Left lobe of liver (tissue), 2 donors: ENCODE measurements around the gene MN1. TPM values are rescaled to one million over a fixed set of nuclear protein-coding genes. Genes with fewer than 3 reads are reported as not detected.

Source experiments
- ATAC-seq: fragments of 200-7000 bp; cut with Tn5 transposase; one replicate; pipeline ENCODE4 v1.9.1; 2020; ENCODE audit warnings: mild to moderate bottlenecking, moderate library complexity
- DNase-seq: peaks from one replicate; pipeline ENCODE4 v3.0.0-alpha.2; 2020; ENCODE audit warnings: low spot score
- total RNA-seq: library from RNA; stranded (reverse); gene quantifications from one replicate; pipeline ENCODE4 v1.2.1, GENCODE V29; 2021
- donor health status: DM: no; HTN: no; CAD: no; lungs with moderate emphysema.
- donor health status: DM: no; HTN: yes; CAD: no.

Gene MN1
- total RNA-seq, 1 donor from 2014 or later: 1.2 TPM

DNA sequence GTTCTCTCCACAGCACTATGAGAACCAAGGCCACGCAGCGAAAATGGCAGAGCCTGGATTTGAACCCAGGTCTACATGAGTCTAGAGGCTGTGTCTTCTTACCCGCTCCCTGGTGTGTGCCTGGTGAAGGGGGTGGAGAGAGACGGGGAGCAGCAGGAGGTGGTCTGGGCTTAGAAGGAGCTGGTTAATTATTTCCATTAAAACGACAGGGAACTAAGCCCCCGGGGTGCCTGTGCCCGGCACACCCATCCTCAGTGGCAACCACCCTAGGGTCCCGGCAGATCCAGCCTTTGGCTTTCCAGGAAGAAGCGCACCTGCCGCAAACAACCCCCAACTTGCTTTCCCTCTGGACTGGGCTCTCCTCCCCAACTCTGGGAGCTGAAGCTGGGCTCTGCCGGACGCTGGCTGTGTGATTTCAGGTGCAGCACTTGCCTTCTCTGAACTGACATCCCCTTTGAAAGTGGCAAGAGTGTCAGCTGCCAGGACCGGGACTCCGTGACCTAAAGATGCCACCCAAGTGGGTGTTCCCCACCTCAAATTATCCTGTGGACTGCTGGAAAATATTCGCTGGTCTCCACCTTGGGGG is 35.8 kb downstream of the MN1 start:
- ATAC-seq (no peak), DNase-seq (no peak)

DNA sequence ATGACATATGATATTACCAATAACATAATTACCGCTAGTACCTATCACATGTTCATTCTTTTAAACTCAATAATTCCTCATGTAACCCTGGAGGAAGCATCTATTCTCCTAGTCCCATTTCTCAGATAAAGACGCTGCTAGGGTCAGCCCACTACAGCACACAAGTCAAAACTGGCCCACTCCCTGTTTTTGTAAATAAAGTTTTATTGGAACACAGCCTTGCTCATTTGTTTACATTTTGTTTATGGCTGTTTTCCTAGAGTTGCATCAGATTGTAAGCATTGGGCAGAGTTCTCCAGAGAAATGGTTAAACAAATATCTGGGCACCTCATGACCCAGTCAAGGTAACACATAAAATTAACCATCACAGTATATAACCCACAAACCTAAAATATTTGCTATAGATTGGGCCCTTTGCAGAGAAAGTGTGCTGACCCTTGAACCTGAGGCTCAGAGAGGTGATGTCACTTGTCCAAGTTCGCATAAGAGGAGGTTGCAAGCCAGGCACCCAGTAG is 36.8 kb downstream of the MN1 start:
- no peak for DNase-seq
- ATAC-seq: no peak

GRCh38 chr22:27761665-27762064 is 39.9 kb downstream of the MN1 start:
- ATAC-seq (no peak), DNase-seq (no peak)

GRCh38 chr22:27761000-27761399 is 40.6 kb downstream of the MN1 start:
- DNase-seq (no peak), ATAC-seq (no peak)

- ATAC-seq (no peak), DNase-seq (no peak)
Measured at GRCh38 chr22:27760474-27760873, 41.1 kb downstream of the MN1 start.

- ATAC-seq: no peak
- no peak for DNase-seq
Measured at GRCh38 chr22:27757928-27758525, 43.5 kb downstream of the MN1 start.

DNA sequence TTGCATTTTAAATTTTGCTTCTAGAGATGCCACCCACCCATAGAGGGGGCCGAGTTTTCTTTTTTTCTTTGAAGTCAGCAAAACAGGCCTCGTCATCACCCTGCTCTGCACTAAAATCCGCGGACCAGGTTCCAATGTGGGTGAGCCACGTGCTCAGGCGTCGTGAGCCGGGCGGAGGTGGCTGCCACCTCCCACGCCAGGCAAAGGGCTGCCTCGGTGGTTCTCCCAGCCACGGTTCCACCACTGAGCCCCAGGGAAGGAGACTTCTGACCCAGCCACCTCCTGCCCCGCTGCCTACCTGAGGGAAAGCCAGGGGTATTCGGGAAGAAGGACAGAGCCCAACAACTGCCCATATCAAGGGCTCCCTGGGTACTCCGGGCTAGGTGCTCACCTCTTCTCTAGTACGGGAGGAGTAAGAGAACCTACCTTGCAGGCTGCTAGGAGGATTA is 45.3 kb downstream of the MN1 start:
- DNase-seq: no peak
- ATAC-seq: no peak

DNA sequence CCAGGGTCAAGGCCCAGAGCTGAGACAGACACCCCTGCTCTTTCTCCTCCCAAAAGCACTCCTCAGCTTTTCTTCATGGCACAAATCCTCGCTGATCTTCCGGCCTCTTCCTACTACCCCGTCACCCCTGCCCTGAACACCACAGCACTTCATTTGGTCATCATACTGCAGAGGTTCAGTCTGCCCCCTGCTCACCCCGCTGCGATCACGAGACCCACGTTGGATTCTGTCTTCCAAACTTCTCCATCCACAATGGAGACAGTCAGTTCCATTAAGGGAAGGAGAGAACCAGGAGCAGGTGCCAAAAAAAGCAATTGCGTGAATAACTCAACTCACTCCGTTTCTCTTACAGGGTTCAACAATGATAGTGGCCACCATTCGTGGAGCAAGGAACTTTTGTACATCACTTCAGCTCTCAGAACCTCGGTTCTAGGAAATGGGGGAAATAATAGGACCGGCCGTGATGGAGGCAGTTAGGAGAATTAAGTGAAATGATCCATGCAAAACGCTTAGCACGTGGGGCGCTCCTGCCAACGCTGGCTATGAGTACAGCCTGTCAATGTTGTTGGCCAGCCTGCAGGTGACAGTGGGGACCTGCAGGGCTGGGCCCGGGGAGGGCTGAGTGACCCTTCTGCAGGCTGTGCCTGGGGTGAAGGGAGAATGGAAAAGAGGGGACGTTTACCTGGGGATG is 45.9 kb downstream of the MN1 start:
- ATAC-seq (no peak), DNase-seq (no peak)

DNA sequence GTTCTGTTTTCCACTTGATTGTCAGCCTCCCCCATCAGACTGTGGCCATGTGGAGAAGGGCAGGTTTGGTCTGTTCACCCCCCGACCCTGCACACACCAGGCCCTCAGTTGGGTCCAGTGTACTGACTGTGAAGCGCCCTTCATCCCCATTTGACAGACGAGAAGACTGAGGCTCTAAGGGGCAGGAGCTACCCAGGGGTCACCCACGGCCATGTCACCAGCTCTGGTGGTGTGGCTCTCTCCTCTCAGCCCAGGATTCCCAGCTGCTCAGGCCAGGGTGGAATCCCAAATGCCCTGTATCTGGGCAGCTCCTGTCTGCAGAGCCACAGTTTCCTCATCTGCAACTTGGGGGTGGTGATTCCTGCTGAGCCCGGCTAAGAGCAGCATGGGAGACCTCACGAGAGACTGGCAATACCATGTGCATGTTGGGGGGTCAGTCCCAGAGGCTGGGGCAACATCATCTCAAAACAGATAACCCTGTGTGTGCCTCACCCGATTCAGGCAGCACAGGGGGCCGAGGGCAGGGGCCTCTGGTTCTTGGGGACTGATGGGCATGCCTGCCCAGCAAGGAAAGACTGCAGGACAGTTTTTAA is 46.6 kb downstream of the MN1 start:
- ATAC-seq (no peak), DNase-seq (no peak)

- DNase-seq (no peak), ATAC-seq (no peak)
Measured at GRCh38 chr22:27754247-27754887, 47.2 kb downstream of the MN1 start.

DNA sequence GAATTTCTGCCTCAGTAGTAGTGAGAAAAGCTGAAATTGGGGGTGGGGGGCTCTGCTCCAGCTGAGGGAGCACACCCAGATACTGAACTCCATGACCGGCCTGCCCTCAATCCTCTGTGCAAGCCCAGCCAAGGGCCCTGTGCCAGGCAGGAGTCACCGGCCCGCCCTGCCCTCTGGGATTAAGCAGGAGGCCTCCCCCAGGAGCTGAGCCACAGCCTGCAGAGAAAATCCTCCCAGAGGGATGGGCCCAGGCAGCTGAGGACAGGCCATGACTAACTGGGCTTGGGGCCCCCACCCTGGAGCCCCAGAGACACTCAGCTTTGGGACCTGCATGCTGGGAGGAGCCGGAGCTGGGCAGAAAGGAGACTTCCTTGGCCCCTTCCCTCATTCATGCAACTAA is 48.8 kb downstream of the MN1 start:
- DNase-seq (no peak), ATAC-seq (peak; percentile 13)

DNA sequence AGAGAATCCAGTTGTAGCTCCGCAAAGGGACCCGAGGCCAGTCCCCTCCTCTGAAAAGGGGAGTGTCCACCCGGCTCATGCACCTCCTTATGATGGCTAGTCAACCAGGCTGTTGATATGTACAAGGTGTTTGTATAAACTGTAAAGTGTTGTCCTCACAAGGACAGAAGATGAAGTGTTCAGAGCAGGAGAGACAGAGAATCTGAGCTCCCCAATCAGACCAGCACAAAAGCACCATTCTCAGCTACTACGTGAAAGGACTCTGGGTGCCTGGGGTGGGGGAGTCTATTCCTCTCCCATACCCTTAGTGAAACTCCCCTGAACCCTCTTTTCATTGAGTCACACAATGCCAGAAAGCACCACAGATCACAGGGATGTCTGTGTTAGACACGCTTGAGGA is 49.4 kb downstream of the MN1 start:
- ATAC-seq (no peak), DNase-seq (no peak)

DNA sequence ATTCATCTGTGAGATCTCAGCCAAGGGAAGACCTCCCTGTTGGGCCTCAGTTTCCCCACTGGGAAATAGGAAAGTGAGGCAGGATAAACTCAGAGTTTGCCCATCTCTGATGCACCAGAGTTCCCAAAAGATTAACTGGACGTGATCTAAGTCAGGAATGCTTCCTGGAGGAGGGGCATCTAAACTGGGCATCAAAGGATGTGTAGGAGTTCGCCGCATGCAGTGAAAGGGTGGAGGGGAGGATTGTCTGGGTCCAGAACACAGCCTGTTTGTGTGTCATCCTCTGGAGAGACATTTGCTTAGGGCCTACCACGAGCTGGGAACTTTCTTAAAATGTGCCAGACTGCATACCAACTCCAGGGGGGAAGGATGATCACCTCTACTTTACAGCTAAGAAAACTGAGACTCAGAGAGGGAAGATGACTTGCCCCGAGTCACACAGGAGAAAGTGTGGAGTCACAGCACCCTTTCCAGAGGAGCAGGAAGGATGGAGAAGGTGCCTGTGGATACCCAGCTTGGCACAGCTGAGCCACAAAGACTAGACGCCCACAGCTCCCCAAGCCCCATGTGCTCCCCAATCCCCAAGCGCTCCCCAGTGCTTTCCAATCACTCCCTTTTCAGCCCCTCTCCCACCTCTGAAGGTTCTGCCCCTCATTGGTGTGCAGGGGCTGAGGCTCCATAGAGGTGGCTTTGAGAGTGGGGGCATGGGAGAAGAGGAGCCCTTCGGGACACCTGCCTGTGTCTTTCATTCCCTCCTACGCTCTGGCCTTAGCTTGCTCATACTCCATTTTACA is 50.1 kb downstream of the MN1 start:
- ATAC-seq: no peak
- no peak for DNase-seq

- ATAC-seq: no peak
- DNase-seq: no peak
Measured at GRCh38 chr22:27750584-27751265, 50.8 kb downstream of the MN1 start.

- DNase-seq: no peak
- no peak for ATAC-seq
Measured at GRCh38 chr22:27749597-27750225, 51.8 kb downstream of the MN1 start.

- DNase-seq (no peak), ATAC-seq (no peak)
Measured at GRCh38 chr22:27748751-27749191, 52.8 kb downstream of the MN1 start.

DNA sequence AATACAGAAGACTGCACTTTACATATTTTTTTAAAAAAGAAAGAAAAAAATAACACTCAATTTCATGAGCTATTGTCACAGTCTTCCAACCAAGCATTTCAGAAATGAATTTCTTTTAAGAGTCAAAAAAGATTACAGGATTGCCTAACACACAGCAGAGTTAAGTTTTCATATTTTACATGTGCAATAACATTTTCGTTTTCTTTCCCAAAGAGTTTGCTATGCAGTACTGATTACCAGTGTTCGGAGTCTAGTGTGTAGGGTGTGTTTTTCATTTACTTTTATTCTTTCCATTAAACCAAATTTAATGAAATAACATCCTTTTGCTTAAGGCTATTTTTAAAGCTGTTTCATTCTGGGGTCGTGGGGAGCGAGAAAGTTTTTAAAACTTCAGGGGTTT is 53.2 kb downstream of the MN1 start:
- no peak for DNase-seq
- ATAC-seq: no peak

- ATAC-seq (no peak), DNase-seq (no peak)
Measured at GRCh38 chr22:27747396-27748221, 53.9 kb downstream of the MN1 start.

DNA sequence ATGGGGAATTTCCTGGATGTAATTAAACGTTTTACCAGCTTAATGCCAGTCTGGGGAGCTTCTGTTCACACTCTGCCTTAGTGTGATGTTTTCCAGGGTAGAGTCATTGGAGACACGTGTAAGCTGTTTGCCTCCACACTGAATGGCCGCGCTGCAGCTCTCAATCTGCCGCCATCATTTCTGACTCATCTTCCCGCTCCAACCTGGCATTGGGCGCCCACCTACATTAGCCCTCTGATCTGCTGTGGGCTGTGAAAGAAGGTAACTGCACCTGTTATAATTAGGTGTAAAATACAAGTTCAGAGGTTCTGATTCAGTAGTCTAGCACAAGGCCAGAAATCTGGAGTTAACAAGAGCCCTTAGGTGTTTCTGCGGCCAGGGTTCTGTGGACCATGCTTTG is 54.6 kb downstream of the MN1 start:
- ATAC-seq: no peak
- no peak for DNase-seq
